Small intestine (tissue), 7 donors: ENCODE results near the gene CDK13. TPM values are rescaled to one million over a fixed set of nuclear protein-coding genes. Genes with fewer than 3 reads are reported as not detected.
"Not testable (repeated sequence)": the region's sequence is repeated elsewhere in the genome, so short reads cannot be mapped to it uniquely, and the experiment has no call there.

ENCODE experiments used
- DNase-seq, 2 donors: peaks; one replicate each; pipeline versions ENCODE4 v3.0.0 to v3.0.0-alpha.2; 2013
- FAIRE-seq: peaks from 2 replicates; lab custom pipeline; 2012; peaks lifted over from hg19 to GRCh38; lab: Jason Lieb, UNC
- H3K27ac ChIP-seq, 3 donors: one replicate each; pipeline ENCODE4 v1.5.1; 2013; ENCODE audit warnings: low read length in 2 of 3, mild to moderate bottlenecking in 2 of 3, control low read depth in 1 of 3, inconsistent platforms in 1 of 3, low read depth in 1 of 3, moderate library complexity in 1 of 3
- H3K27me3 ChIP-seq, 3 donors: one replicate each; pipeline ENCODE4 v1.6.1; 2013; ENCODE audit warnings: low read length in 3 of 3, inconsistent platforms in 1 of 3; ENCODE audit not compliant: control insufficient read depth in 3 of 3, insufficient read depth in 3 of 3
- H3K36me3 ChIP-seq, 3 donors: one replicate each; pipeline ENCODE4 v1.6.1; 2013; ENCODE audit warnings: low read length in 3 of 3, inconsistent platforms in 1 of 3, low read depth in 1 of 3, mild to moderate bottlenecking in 1 of 3, moderate library complexity in 1 of 3; ENCODE audit not compliant: control insufficient read depth in 3 of 3, insufficient read depth in 2 of 3
- H3K4me1 ChIP-seq, 3 donors: one replicate each; pipeline ENCODE4 v1.6.1; 2013; ENCODE audit warnings: low read length in 2 of 3, inconsistent platforms in 1 of 3, low read depth in 1 of 3, mild to moderate bottlenecking in 1 of 3, moderate library complexity in 1 of 3; ENCODE audit not compliant: control insufficient read depth in 3 of 3, insufficient read depth in 2 of 3
- H3K4me3 ChIP-seq, 3 donors: one replicate each; pipeline ENCODE4 v1.5.1; 2013; ENCODE audit warnings: low read length in 3 of 3, control low read depth in 1 of 3, inconsistent platforms in 1 of 3, low read depth in 1 of 3, mild to moderate bottlenecking in 1 of 3, moderate library complexity in 1 of 3
- H3K9me3 ChIP-seq, 2 donors: one replicate each; pipeline ENCODE4 v1.6.1; 2013; ENCODE audit warnings: low read depth in 1 of 2, low read length in 1 of 2; ENCODE audit not compliant: control insufficient read depth in 2 of 2, insufficient read depth in 1 of 2
- WGBS, 3 donors: extraction: QIAGEN DNeasy Blood & Tissue Kit; methylation state at CpG; one replicate each; pipeline ENCODE4 v1.1.7; 2013; 5-methylcytosine and 5-hydroxymethylcytosine counted together
- polyA plus RNA-seq, 4 donors: library from polyadenylated mRNA; stranded (reverse) in 3 of 4; unstranded in 1 of 4; fragments of 200-250 nt in 3 of 4; fragments of 120-200 nt in 1 of 4; gene quantifications; one replicate each; pipeline versions ENCODE4 v1.2.1 to v1.2.3, GENCODE V29; 2013
- donor health status: healthy with polysubstance abuse.
- donor health status: control.
- donor health status: control.
- donor health status: Bipolar disorder and iron deficiency.
- donor health status: healthy.

The CDK13 gene
- polyA plus RNA-seq, 4 donors: 10.3 to 51.1 (median 14.4) TPM

DNA sequence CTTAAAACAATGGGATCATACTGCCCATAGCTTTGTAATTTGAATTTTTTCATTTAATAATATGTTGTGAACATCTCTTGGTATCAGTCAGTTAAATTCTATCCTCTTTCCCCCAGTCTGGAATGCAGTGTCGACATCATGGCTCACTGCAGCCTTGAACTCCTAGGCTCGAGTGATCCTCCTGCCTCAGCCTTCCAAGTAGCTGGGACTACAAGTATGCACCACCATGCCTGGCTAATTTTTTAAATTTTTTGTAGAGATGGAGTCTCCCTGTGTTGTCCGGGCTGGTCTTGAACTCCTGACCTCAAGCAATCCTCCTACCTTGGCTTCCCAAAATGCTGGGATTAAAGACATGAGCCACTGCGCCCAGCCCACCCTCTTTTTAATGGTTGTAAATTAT is 149.8 kb downstream of the CDK13 start:
- Histone ChIP-seq H3K9me3 (no peaks in the 10 kb centered on the region), H3K4me3 (no peak overlapping the region), H3K36me3 (peaks cover 0 to 4% (median 3%) of the 10 kb centered on the region in 3 donors), H3K27me3 (no peaks in the 10 kb centered on the region), H3K4me1 (peaks cover 0 to 6% (median 0%) of the 10 kb centered on the region in 3 donors), H3K27ac (no peak overlapping the region)
- no peak for DNase-seq
- 91 to 99% (median 98%) methylated on average over 4 of the region's 4 CpGs for WGBS, 3 donors
- no peak for FAIRE-seq

- peaks cover 0 to 3% (median 0%) of the 10 kb centered on the region in 3 donors for H3K4me1 ChIP-seq
- DNase-seq: no peak
- no peak overlapping the region for H3K4me3 ChIP-seq
- no peaks in the 10 kb centered on the region for H3K27me3 ChIP-seq
- 81 to 91% (median 87%) methylated on average over 3 of the region's 3 CpGs for WGBS, 3 donors
- H3K9me3 ChIP-seq: no peaks in the 10 kb centered on the region
- FAIRE-seq: no peak
- no peak overlapping the region for H3K27ac ChIP-seq
- H3K36me3 ChIP-seq: peaks cover 0 to 3% (median 2%) of the 10 kb centered on the region in 3 donors
These were observed 151.1 kb downstream of the CDK13 start for GRCh38 chr7:40101201-40101600.

DNA sequence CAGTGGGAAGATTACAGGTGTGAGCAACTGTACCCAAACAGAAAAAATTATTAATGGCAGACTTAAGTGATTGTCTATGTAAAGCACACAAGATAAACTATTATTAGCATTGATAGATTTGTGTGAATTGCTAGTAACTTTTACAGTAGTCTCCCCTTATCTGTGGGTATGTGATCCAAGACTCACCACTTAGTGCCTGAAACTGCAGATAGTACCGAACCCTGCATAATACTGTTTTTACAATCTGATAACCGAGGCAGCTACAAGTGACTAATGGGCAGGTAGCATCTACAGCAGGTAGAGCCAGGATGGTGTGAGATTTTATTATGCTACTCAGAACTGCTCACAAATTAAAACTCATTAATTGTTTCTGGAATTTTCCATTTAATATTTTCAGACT is 152.8 kb downstream of the CDK13 start:
- no peaks in the 10 kb centered on the region for H3K27me3 ChIP-seq
- peak in 1 of 2 donors; percentile 14 for DNase-seq
- peaks cover 0 to 3% (median 3%) of the 10 kb centered on the region in 3 donors for H3K36me3 ChIP-seq
- no peak for FAIRE-seq
- H3K4me1 ChIP-seq: peaks cover 0 to 3% (median 0%) of the 10 kb centered on the region in 3 donors
- WGBS, 3 donors: 21 to 77% (median 46%) methylated on average over 2 of the region's 2 CpGs
- H3K4me3 ChIP-seq: no peak overlapping the region
- H3K9me3 ChIP-seq: no peaks in the 10 kb centered on the region
- no peak overlapping the region for H3K27ac ChIP-seq

DNA sequence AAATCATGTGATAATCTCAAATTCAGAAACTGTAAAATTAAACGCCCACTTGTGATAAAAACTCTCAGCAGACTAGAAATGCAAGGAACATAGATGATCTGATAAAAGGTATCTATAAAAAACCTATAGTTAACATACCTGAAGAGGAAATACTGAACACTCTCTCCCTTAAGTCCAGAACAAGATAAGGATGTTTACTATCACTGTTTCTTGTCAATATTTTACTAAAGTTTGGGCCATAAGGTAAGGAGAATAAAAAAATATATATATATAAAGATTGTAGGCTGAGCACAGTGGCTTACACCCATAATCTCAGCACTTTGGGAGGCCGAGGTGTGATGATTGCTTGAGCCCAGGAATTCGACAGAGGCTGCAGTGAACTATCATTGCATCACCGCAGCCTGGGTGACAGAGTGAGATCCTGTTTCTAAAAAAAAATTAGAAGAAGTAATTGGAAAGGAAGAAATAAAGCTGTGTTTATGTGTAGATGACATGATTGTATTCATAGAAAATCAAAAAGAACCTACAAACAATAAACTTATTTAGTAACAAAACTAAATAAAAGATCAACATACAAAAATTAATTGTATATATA is 155.9 kb downstream of the CDK13 start:
- Histone ChIP-seq H3K4me1 (no peaks in the 10 kb centered on the region), H3K9me3 (no peaks in the 10 kb centered on the region), H3K4me3 (no peak overlapping the region), H3K27ac (no peak overlapping the region), H3K27me3 (no peaks in the 10 kb centered on the region), H3K36me3 (peaks cover 0 to 3% (median 0%) of the 10 kb centered on the region in 3 donors)
- FAIRE-seq: no peak
- WGBS, 3 donors: 55 to 73% (median 65%) methylated on average over 4 of the region's 4 CpGs
- no peak for DNase-seq

- H3K9me3 ChIP-seq: no peaks in the 10 kb centered on the region
- 92 to 96% (median 93%) methylated on average over 2 of the region's 2 CpGs for WGBS, 3 donors
- no peaks in the 10 kb centered on the region for H3K36me3 ChIP-seq
- FAIRE-seq (no peak), DNase-seq (no peak)
- no peaks in the 10 kb centered on the region for H3K4me1 ChIP-seq
- H3K27ac ChIP-seq: no peak overlapping the region
- H3K27me3 ChIP-seq: no peaks in the 10 kb centered on the region
- no peak overlapping the region for H3K4me3 ChIP-seq
These were observed 165.9 kb downstream of the CDK13 start for GRCh38 chr7:40115936-40116335.

DNA sequence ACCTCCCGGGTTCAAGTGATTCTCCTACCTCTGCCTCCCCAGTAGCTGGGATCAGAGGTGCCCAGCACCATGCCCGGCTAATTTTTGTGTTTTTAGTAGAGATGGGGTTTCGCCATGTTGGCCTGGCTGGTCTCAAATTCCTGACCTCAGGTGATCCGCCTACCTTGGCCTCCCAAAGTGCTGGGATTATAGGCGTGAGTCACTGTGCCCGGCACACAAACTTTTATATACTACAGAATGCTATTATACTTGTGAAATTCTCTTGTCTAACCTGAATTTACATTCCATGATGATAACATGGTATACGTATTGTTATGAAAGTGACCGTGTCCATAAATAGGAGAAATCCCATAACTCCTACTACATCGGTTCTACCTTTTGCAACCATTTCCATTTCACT is 167.1 kb downstream of the CDK13 start:
- not testable (repeated sequence) for H3K27ac ChIP-seq, DNase-seq, FAIRE-seq

GRCh38 chr7:40118201-40118600 is 168.1 kb downstream of the CDK13 start:
- not testable (repeated sequence) for FAIRE-seq, H3K9me3 ChIP-seq, H3K27ac ChIP-seq, H3K36me3 ChIP-seq, H3K4me1 ChIP-seq, H3K4me3 ChIP-seq, DNase-seq, H3K27me3 ChIP-seq
- 83 to 88% (median 86%) methylated on average over 7 of the region's 7 CpGs for WGBS, 3 donors

More for the DNA sequence above, 167.1 kb downstream of the CDK13 start:
- WGBS, 3 donors: 93 to 95% (median 93%) methylated on average over 9 of the region's 9 CpGs
- not testable (repeated sequence) for H3K27me3 ChIP-seq, H3K4me1 ChIP-seq, H3K4me3 ChIP-seq, H3K9me3 ChIP-seq, H3K36me3 ChIP-seq

GRCh38 chr7:40120020-40120419 is 170.0 kb downstream of the CDK13 start:
- no peak overlapping the region for H3K4me3 ChIP-seq
- WGBS, 3 donors: 85 to 92% (median 87%) methylated on average over 5 of the region's 5 CpGs
- no peaks in the 10 kb centered on the region for H3K36me3 ChIP-seq
- no peaks in the 10 kb centered on the region for H3K27me3 ChIP-seq
- H3K27ac ChIP-seq: no peak overlapping the region
- no peaks in the 10 kb centered on the region for H3K4me1 ChIP-seq
- no peaks in the 10 kb centered on the region for H3K9me3 ChIP-seq
- FAIRE-seq (no peak), DNase-seq (no peak)
